Astrocyte (in vitro differentiated cells and primary cell): Measurements from ENCODE around the gene DBX2.

ENCODE experiments used
- CTCF ChIP-seq: IDR thresholded peaks from 2 replicates; pipeline ENCODE4 v1.5.1; 2011; ENCODE audit warnings: low read depth, mild to moderate bottlenecking, inconsistent platforms, low read length, moderate library complexity; ENCODE audit not compliant: insufficient read depth
- EZH2 ChIP-seq: IDR thresholded peaks from 2 replicates; pipeline ENCODE4 v1.6.1; 2012; ENCODE audit warnings: mild to moderate bottlenecking, low read length, inconsistent platforms; ENCODE audit not compliant: insufficient read depth

DNA sequence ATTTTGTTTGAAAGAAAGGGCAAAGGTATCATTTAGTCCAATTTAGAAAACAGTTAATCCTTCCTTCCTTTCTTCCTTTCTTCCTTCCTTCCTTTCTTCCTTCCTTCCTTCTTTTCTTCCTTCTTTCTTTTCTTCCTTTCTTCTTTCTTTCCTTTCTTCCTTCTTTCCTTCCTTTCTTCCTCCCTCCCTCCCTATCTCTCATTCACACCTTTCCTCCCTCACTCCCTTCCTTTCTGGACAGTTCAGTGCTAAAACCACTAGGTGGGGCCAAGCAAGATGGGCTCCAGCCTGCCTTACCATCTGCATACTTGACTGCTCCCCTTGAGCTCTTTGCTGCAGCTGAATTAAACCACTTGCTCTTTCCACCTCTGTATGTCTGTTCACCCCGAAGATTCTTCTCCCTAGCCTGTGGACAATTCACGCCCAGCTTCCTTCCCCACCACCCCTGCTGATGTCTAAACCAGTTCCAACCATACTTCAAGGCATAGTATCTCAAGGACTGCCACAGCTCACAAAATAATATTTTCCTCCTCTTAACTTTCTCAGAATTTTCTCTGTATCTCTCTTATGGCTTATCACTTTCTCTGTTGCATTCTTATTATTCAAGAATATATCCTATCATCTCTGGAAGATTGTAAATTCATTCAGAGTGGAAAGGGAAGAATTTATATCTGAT, 78.0 kb downstream of the DBX2 start:
- no peak for TF ChIP-seq CTCF
- TF ChIP-seq EZH2: no peak
